ENCODE results near the gene PKHD1.
"Not testable (repeated sequence)": the region's sequence is repeated elsewhere in the genome, so short reads cannot be mapped to it uniquely, and the experiment has no call there.

- TF ChIP-seq TSHZ2 (CRISPR knock-in tag; IDR thresholded peaks at IDR 0.05); ESRRG (CRISPR knock-in tag; IDR thresholded peaks at IDR 0.05); OSR1 (CRISPR knock-in tag; IDR thresholded peaks at IDR 0.05); ISL1 (CRISPR knock-in tag; IDR thresholded peaks at IDR 0.05); CSDC2 (CRISPR knock-in tag; IDR thresholded peaks at IDR 0.05); BACH2 (CRISPR knock-in tag; IDR thresholded peaks at IDR 0.05; ENCODE audit: borderline replicate concordance); ZNF8 (CRISPR knock-in tag; IDR thresholded peaks at IDR 0.05); PATZ1 (CRISPR knock-in tag; IDR thresholded peaks at IDR 0.05; ENCODE audit: borderline replicate concordance); SNAI2 (CRISPR knock-in tag; IDR thresholded peaks at IDR 0.05); TOX (CRISPR knock-in tag; IDR thresholded peaks at IDR 0.05; ENCODE audit: borderline replicate concordance); ZFP30 (CRISPR knock-in tag; IDR thresholded peaks at IDR 0.05): not testable (repeated sequence)
- TF ChIP-seq, protein P1, sequence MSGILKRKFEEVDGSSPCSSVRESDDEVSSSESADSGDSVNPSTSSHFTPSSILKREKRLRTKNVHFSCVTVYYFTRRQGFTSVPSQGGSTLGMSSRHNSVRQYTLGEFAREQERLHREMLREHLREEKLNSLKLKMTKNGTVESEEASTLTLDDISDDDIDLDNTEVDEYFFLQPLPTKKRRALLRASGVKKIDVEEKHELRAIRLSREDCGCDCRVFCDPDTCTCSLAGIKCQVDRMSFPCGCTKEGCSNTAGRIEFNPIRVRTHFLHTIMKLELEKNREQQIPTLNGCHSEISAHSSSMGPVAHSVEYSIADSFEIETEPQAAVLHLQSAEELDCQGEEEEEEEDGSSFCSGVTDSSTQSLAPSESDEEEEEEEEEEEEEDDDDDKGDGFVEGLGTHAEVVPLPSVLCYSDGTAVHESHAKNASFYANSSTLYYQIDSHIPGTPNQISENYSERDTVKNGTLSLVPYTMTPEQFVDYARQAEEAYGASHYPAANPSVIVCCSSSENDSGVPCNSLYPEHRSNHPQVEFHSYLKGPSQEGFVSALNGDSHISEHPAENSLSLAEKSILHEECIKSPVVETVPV (CRISPR knock-in tag; IDR thresholded peaks at IDR 0.05): not testable (repeated sequence)
- TF ChIP-seq, protein P2, sequence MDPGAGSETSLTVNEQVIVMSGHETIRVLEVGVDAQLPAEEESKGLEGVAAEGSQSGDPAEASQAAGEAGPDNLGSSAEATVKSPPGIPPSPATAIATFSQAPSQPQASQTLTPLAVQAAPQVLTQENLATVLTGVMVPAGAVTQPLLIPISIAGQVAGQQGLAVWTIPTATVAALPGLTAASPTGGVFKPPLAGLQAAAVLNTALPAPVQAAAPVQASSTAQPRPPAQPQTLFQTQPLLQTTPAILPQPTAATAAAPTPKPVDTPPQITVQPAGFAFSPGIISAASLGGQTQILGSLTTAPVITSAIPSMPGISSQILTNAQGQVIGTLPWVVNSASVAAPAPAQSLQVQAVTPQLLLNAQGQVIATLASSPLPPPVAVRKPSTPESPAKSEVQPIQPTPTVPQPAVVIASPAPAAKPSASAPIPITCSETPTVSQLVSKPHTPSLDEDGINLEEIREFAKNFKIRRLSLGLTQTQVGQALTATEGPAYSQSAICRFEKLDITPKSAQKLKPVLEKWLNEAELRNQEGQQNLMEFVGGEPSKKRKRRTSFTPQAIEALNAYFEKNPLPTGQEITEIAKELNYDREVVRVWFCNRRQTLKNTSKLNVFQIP (CRISPR knock-in tag; IDR thresholded peaks at IDR 0.05; ENCODE audit: borderline replicate concordance, low read depth): not testable (repeated sequence)
- TF ChIP-seq, protein P3, sequence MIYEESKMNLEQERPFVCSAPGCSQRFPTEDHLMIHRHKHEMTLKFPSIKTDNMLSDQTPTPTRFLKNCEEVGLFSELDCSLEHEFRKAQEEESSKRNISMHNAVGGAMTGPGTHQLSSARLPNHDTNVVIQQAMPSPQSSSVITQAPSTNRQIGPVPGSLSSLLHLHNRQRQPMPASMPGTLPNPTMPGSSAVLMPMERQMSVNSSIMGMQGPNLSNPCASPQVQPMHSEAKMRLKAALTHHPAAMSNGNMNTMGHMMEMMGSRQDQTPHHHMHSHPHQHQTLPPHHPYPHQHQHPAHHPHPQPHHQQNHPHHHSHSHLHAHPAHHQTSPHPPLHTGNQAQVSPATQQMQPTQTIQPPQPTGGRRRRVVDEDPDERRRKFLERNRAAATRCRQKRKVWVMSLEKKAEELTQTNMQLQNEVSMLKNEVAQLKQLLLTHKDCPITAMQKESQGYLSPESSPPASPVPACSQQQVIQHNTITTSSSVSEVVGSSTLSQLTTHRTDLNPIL (CRISPR knock-in tag; IDR thresholded peaks at IDR 0.05; ENCODE audit: low read depth): not testable (repeated sequence)
Measured at GRCh38 chr6:51918347-51918746, 169.1 kb downstream of the PKHD1 start.
